CD14-positive monocyte (primary cell): Measurements from ENCODE around the gene MOB1B. TPM values are rescaled to one million over a fixed set of nuclear protein-coding genes. Genes with fewer than 3 reads are reported as not detected.

Source experiments
- DNase-seq, 3 donors: peaks; one replicate each; pipeline ENCODE4 v3.0.0-alpha.2; 2011 to 2022
- H2AFZ ChIP-seq: 2 replicates; pipeline ENCODE4 v1.6.0; 2012; ENCODE audit warnings: mild to moderate bottlenecking, low read depth, low read length, inconsistent platforms; ENCODE audit not compliant: insufficient read depth, poor library complexity, severe bottlenecking
- H3K27ac ChIP-seq, 2 donors: 1 replicate in 1 of 2; 2 replicates in 1 of 2; pipeline ENCODE4 v1.5.1; 2012 to 2013; ENCODE audit warnings: low read length in 2 of 2, control low read depth in 1 of 2, inconsistent platforms in 1 of 2, low read depth in 1 of 2, mild to moderate bottlenecking in 1 of 2
- H3K27me3 ChIP-seq, 2 donors: one replicate each; pipeline versions ENCODE4 v1.6.0 to v1.6.1; 2011 to 2013; ENCODE audit warnings: low read length in 2 of 2; ENCODE audit not compliant: control insufficient read depth in 2 of 2, insufficient read depth in 2 of 2
- H3K36me3 ChIP-seq, 2 donors: replicated peaks in 1 of 2; 1 replicate in 1 of 2; 2 replicates in 1 of 2; pipeline versions ENCODE4 v1.5.1 to v1.6.1; 2012 to 2013; ENCODE audit warnings: low read length in 2 of 2, control low read depth in 1 of 2, inconsistent platforms in 1 of 2, mild to moderate bottlenecking in 1 of 2; ENCODE audit not compliant: insufficient read depth in 2 of 2, control insufficient read depth in 1 of 2
- H3K4me1 ChIP-seq, 2 donors: 1 replicate in 1 of 2; 2 replicates in 1 of 2; pipeline versions ENCODE4 v1.5.1 to v1.6.1; 2012 to 2013; ENCODE audit warnings: low read length in 2 of 2, control low read depth in 1 of 2, inconsistent platforms in 1 of 2, mild to moderate bottlenecking in 1 of 2, moderate library complexity in 1 of 2; ENCODE audit not compliant: insufficient read depth in 2 of 2, control insufficient read depth in 1 of 2
- H3K4me2 ChIP-seq: replicated peaks from 2 replicates; pipeline ENCODE3; 2012; ENCODE audit warnings: low read length, moderate library complexity, mild to moderate bottlenecking; ENCODE audit not compliant: poor library complexity, severe bottlenecking; ENCODE audit errors: extremely low read depth
- H3K4me3 ChIP-seq, 3 experiments: fragments of 200-600 bp in 1 of 3; sonication (generic) in 1 of 3; replicated peaks in 1 of 3; 1 replicate in 2 of 3; 2 replicates in 1 of 3; pipeline ENCODE4 v1.5.1; 2011 to 2013; ENCODE audit warnings: low read length in 3 of 3, mild to moderate bottlenecking in 3 of 3, control low read depth in 2 of 3, low read depth in 2 of 3, inconsistent platforms in 1 of 3, moderate library complexity in 1 of 3
- H3K79me2 ChIP-seq: 2 replicates; pipeline ENCODE4 v1.6.0; 2012; ENCODE audit warnings: mild to moderate bottlenecking, control low read depth, inconsistent platforms, low read length, moderate library complexity; ENCODE audit not compliant: insufficient read depth
- H3K9ac ChIP-seq: 2 replicates; pipeline ENCODE4 v1.6.0; 2017; ENCODE audit warnings: low read length, mild to moderate bottlenecking; ENCODE audit not compliant: insufficient read depth, poor library complexity, severe bottlenecking
- H3K9me3 ChIP-seq, 2 donors: replicated peaks in 1 of 2; 1 replicate in 1 of 2; 2 replicates in 1 of 2; pipeline versions ENCODE4 v1.5.1 to v1.6.1; 2012 to 2013; ENCODE audit warnings: low read length in 2 of 2, control low read depth in 1 of 2; ENCODE audit not compliant: control insufficient read depth in 1 of 2, insufficient read depth in 1 of 2
- H4K20me1 ChIP-seq: 2 replicates; pipeline ENCODE4 v1.6.0; 2012; ENCODE audit warnings: mild to moderate bottlenecking, low read length, control low read depth, moderate library complexity; ENCODE audit not compliant: insufficient read depth
- H3K27ac Mint-ChIP-seq, 7 donors: one replicate each; pipeline ENCODE4 v1.8.0; 2020; ENCODE audit warnings: mild to moderate bottlenecking in 7 of 7, mixed read lengths in 7 of 7, moderate library complexity in 6 of 7, inconsistent platforms in 2 of 7
- H3K27me3 Mint-ChIP-seq, 3 donors: one replicate each; pipeline ENCODE4 v1.8.0; 2021 to 2022; ENCODE audit warnings: low read depth in 3 of 3, mild to moderate bottlenecking in 3 of 3, mixed read lengths in 3 of 3, moderate library complexity in 3 of 3, inconsistent platforms in 1 of 3
- H3K36me3 Mint-ChIP-seq, 2 donors: one replicate each; pipeline ENCODE4 v1.8.0; 2020; ENCODE audit warnings: mixed read lengths in 2 of 2, inconsistent platforms in 1 of 2, mild to moderate bottlenecking in 1 of 2
- H3K4me1 Mint-ChIP-seq: one replicate; pipeline ENCODE4 v1.8.0; 2020; ENCODE audit warnings: mild to moderate bottlenecking, mixed read lengths
- H3K4me3 Mint-ChIP-seq, 2 donors: one replicate each; pipeline ENCODE4 v1.8.0; 2020; ENCODE audit warnings: mild to moderate bottlenecking in 2 of 2, mixed read lengths in 2 of 2, moderate library complexity in 1 of 2
- H3K9me3 Mint-ChIP-seq, 7 donors: one replicate each; pipeline ENCODE4 v1.8.0; 2020 to 2022; ENCODE audit warnings: mixed read lengths in 7 of 7, mild to moderate bottlenecking in 6 of 7, moderate library complexity in 6 of 7, inconsistent platforms in 2 of 7
- WGBS: methylation state at CpG from one replicate; pipeline ENCODE4 v1.1.5; 2013; ENCODE audit warnings: missing lambda C conversion rate; ENCODE audit not compliant: insufficient coverage; 5-methylcytosine and 5-hydroxymethylcytosine counted together
- intact Hi-C, 2 donors: fragments of 100-400 bp; cut with micrococcal nuclease; formaldehyde crosslinking; loops; one replicate each; pipeline versions ENCODE4 v1.15.0 to v1.15.1; 2023
- polyA plus RNA-seq, 3 donors: library from polyadenylated mRNA; depleted of rRNA in 1 of 3; unstranded in 2 of 3; stranded (reverse) in 1 of 3; fragments of 300-500 nt in 2 of 3; fragments of >200 nt in 1 of 3; fragmentation: Illumina TruSeq in 2 of 3; gene quantifications; 1 replicate in 2 of 3; 2 replicates in 1 of 3; pipeline ENCODE4 v1.2.3, GENCODE V29; 2012 to 2021
- TF ChIP-seq, protein P1 (sequence below): fragments of 200-600 bp; IDR thresholded peaks from one replicate; pipeline ENCODE4 v1.8.0; 2022; ENCODE audit warnings: antibody characterized with exemption, mild to moderate bottlenecking

MOB1B gene
- polyA plus RNA-seq, 3 donors, result 3.9 to 10.7 (median 7.0) TPM

DNA sequence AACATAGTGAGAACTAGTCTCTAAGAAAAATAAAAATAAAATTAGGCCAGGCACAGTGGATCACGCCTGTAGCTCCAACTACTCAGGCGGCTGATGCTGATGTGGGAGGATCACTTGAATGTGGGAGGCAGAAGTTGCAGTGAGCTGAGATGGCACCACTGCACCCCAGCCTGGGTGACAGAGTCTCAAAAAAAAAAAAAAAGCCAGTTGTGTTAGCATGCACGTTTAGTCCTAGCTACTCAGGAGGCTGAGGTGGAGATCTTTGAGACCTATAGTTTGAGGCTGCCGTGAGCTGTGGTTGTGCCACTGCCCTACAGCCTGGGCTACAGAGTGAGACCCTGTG is 93.8 kb downstream of the MOB1B start:
- Histone ChIP-seq H3K4me3 (peak overlapping the region in 1 of 3 experiments; percentile 92), H3K9ac (no peak overlapping the region), H3K4me2 (peak overlapping the region; percentile 89), H3K4me1 (peaks cover 49 to 51% of the 10 kb centered on the region in 2 donors), H4K20me1 (peaks cover 55% of the 10 kb centered on the region), H3K79me2 (peaks cover 85% of the 10 kb centered on the region), H2AFZ (no peak overlapping the region), H3K27me3 (no peaks in the 10 kb centered on the region), H3K9me3 (no peaks in the 10 kb centered on the region), H3K36me3 (peaks cover 5 to 14% of the 10 kb centered on the region in 2 donors), H3K27ac (peak overlapping the region; percentile 28 to 92)
- Mint-ChIP-seq H3K4me3 (peak overlapping the region; percentile 25 to 95), H3K36me3 (peaks cover 19 to 23% of the 10 kb centered on the region in 2 donors), H3K4me1 (peaks cover 60% of the 10 kb centered on the region), H3K9me3 (peaks cover 0 to 2% (median 0%) of the 10 kb centered on the region in 7 donors), H3K27me3 (no peaks in the 10 kb centered on the region), H3K27ac (peak overlapping the region; percentile 42 to 83 (median 71))
- no CpG with 5 or more reads among the region's 4 CpGs for WGBS
- intact Hi-C loops, result loop anchor here (10.0 kb wide), 2 partner anchors 51 to 91 kb away; partner anchors contain the start of gene MOB1B (in 1 of the 2)
- TF ChIP-seq, protein P1, sequence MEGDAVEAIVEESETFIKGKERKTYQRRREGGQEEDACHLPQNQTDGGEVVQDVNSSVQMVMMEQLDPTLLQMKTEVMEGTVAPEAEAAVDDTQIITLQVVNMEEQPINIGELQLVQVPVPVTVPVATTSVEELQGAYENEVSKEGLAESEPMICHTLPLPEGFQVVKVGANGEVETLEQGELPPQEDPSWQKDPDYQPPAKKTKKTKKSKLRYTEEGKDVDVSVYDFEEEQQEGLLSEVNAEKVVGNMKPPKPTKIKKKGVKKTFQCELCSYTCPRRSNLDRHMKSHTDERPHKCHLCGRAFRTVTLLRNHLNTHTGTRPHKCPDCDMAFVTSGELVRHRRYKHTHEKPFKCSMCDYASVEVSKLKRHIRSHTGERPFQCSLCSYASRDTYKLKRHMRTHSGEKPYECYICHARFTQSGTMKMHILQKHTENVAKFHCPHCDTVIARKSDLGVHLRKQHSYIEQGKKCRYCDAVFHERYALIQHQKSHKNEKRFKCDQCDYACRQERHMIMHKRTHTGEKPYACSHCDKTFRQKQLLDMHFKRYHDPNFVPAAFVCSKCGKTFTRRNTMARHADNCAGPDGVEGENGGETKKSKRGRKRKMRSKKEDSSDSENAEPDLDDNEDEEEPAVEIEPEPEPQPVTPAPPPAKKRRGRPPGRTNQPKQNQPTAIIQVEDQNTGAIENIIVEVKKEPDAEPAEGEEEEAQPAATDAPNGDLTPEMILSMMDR, result no peak
- no peak for DNase-seq

DNA sequence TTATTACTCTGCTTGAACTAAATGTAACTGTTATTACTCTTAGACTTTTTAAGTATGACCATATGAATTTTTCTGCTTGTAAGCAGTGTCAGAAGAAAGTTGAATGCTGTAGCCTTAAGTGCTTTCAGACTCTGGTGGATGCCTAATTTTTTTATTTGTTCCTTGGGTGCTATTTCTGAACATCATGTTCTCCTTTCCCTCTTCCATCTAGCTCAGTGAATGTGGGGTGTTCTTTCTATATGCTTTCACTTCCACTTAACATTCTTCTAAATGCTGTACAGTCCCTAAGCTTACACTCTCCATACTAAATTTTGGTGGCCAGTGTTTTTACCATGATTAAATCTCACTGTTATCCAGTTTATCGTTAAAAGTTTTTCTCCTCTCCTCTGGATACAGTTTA is 94.9 kb downstream of the MOB1B start:
- no peaks in the 10 kb centered on the region for H3K9me3 ChIP-seq
- no peak for DNase-seq
- Mint-ChIP-seq H3K36me3 (peaks cover 29 to 32% of the 10 kb centered on the region in 2 donors), H3K27me3 (no peaks in the 10 kb centered on the region), H3K4me3 (peak overlapping the region; percentile 1 to 62), H3K27ac (peak overlapping the region; percentile 17 to 90 (median 42)), H3K9me3 (peaks cover 0 to 2% (median 0%) of the 10 kb centered on the region in 7 donors), H3K4me1 (peaks cover 71% of the 10 kb centered on the region)
- peaks cover 59% of the 10 kb centered on the region for H4K20me1 ChIP-seq
- H3K36me3 ChIP-seq, result peaks cover 5 to 15% of the 10 kb centered on the region in 2 donors
- H3K4me2 ChIP-seq, result peak overlapping the region; percentile 89
- TF ChIP-seq, protein P1, result no peak
- no peak overlapping the region for H3K9ac ChIP-seq
- peaks cover 49 to 51% of the 10 kb centered on the region in 2 donors for H3K4me1 ChIP-seq
- H2AFZ ChIP-seq, result no peak overlapping the region
- H3K27ac ChIP-seq, result peak overlapping the region in 1 of 2 donors; percentile 92
- intact Hi-C loops, result loop anchor here (10.0 kb wide), 2 partner anchors 52 to 92 kb away; partner anchors contain the start of gene MOB1B (in 1 of the 2)
- H3K27me3 ChIP-seq, result no peaks in the 10 kb centered on the region
- peak overlapping the region in 1 of 3 experiments; percentile 92 for H3K4me3 ChIP-seq
- no CpG with 5 or more reads among the region's 1 CpG for WGBS
- peaks cover 95% of the 10 kb centered on the region for H3K79me2 ChIP-seq
